ENCODE data around the gene GRK7.

The GRK7 gene

DNA sequence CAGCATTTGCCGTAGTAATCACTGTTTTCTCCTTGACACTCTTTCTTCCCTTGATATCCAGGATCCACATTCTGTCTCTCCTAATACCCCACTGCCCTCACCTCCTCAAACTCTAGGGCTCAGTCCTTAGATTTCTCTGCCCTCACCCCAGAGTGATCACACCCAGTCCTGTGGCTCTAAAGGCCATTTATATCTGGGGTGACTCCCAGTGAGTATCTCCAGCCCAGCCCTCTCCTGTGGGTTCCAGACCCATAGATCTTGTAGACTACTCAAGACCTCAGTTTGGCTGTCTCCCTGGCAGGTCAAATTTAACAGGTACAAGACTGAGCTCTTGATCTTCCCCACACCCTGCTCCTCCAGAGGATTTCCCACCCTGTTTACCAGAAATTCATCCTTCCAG, 1.3 kb downstream of the GRK7 start:
- Histone ChIP-seq H3K4ac (ENCODE audit: low read depth in 1 of 2, low read length in 2 of 2) (peak overlapping the region in 1 of 2 experiments; percentile 61), H3K79me1 (replicated peaks; ENCODE audit: low read length, poor library complexity, severe bottlenecking) (no peaks in the 10 kb centered on the region), H2BK15ac (ENCODE audit: low read depth, poor library complexity, severe bottlenecking) (no peak overlapping the region), H4K91ac (ENCODE audit: low read length) (no peak overlapping the region), H3K4me3 (ENCODE audit: insufficient read depth in 1 of 2, low read depth in 1 of 2, low read length in 2 of 2) (no peak overlapping the region), H2AK5ac (ENCODE audit: low read length, severe bottlenecking) (no peak overlapping the region), H2BK12ac (ENCODE audit: low read length in 2 of 2) (peak overlapping the region in 1 of 2 experiments; percentile 78), H3K18ac (ENCODE audit: low read depth in 1 of 2, low read length in 2 of 2) (no peak overlapping the region), H3K4me1 (ENCODE audit: control insufficient read depth, insufficient read depth, low read depth, low read length) (peaks cover under 1% of the 10 kb centered on the region), H3K14ac (ENCODE audit: low read length in 2 of 2) (no peak overlapping the region), H3K23ac (ENCODE audit: low read length in 2 of 2) (no peak overlapping the region), H3K36me3 (ENCODE audit: control insufficient read depth in 1 of 2, insufficient read depth in 2 of 2, low read depth in 1 of 2, low read length in 2 of 2) (no peaks in the 10 kb centered on the region), H2AFZ (ENCODE audit: low read depth, low read length) (no peak overlapping the region), H2BK120ac (ENCODE audit: low read depth, low read length) (peak overlapping the region; percentile 58), H3K4me2 (ENCODE audit: low read length, poor library complexity, severe bottlenecking) (no peak overlapping the region), H3K27me3 (ENCODE audit: control insufficient read depth in 1 of 2, insufficient read depth in 1 of 2, low read length in 2 of 2) (no peaks in the 10 kb centered on the region), H3K9me3 (ENCODE audit: control insufficient read depth, low read length) (no peaks in the 10 kb centered on the region), H2BK5ac (ENCODE audit: low read depth, low read length, poor library complexity, severe bottlenecking) (no peak overlapping the region), H4K8ac (ENCODE audit: low read length) (peak overlapping the region; percentile 71), H3K27ac (ENCODE audit: low read length, poor library complexity, severe bottlenecking) (no peak overlapping the region), H3K9ac (ENCODE audit: low read length) (no peak overlapping the region)
- DNase-seq = no peak
- WGBS = 92% methylated on average over 1 of the region's 1 CpG

DNA sequence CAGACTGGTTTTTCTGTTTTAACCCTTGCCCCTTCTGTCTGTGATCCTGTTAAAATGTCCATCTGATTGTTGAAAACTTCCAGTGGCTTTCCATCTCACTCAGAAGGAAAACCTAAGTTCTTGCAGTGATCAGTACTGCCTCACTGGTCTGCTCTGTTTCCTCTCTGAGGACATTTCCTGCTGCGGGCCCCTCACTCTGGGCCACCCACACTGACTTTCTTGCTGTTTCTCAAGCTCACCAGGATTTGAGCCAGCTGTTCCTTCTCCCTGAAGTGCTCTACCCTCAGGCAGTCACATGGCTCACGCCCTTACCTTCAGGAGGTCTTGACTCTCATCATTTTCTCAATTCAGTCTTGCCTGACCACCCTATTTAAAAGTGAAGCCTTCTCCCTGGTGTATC, 1.8 kb downstream of the GRK7 start:
- peak overlapping the region; percentile 71 for H4K8ac ChIP-seq (ENCODE audit: low read length)
- H3K36me3 ChIP-seq (ENCODE audit: control insufficient read depth in 1 of 2, insufficient read depth in 2 of 2, low read depth in 1 of 2, low read length in 2 of 2) = no peaks in the 10 kb centered on the region
- no peak overlapping the region for H3K14ac ChIP-seq (ENCODE audit: low read length in 2 of 2)
- H3K9ac ChIP-seq (ENCODE audit: low read length) = no peak overlapping the region
- peak overlapping the region; percentile 50 for H4K91ac ChIP-seq (ENCODE audit: low read length)
- H2BK15ac ChIP-seq (ENCODE audit: low read depth, poor library complexity, severe bottlenecking) = no peak overlapping the region
- no peak overlapping the region for H3K27ac ChIP-seq (ENCODE audit: low read length, poor library complexity, severe bottlenecking)
- H3K4me3 ChIP-seq (ENCODE audit: insufficient read depth in 1 of 2, low read depth in 1 of 2, low read length in 2 of 2) = no peak overlapping the region
- no peak overlapping the region for H3K18ac ChIP-seq (ENCODE audit: low read depth in 1 of 2, low read length in 2 of 2)
- H3K4me2 ChIP-seq (ENCODE audit: low read length, poor library complexity, severe bottlenecking) = no peak overlapping the region
- H3K27me3 ChIP-seq (ENCODE audit: control insufficient read depth in 1 of 2, insufficient read depth in 1 of 2, low read length in 2 of 2) = no peaks in the 10 kb centered on the region
- peak overlapping the region in 1 of 2 experiments; percentile 11 for H2BK12ac ChIP-seq (ENCODE audit: low read length in 2 of 2)
- peaks cover 2% of the 10 kb centered on the region for H3K4me1 ChIP-seq (ENCODE audit: control insufficient read depth, insufficient read depth, low read depth, low read length)
- peak overlapping the region in 1 of 2 experiments; percentile 60 for H3K4ac ChIP-seq (ENCODE audit: low read depth in 1 of 2, low read length in 2 of 2)
- peak; percentile 51 for DNase-seq
- no peak overlapping the region for H2BK5ac ChIP-seq (ENCODE audit: low read depth, low read length, poor library complexity, severe bottlenecking)
- no peaks in the 10 kb centered on the region for H3K79me1 ChIP-seq (replicated peaks; ENCODE audit: low read length, poor library complexity, severe bottlenecking)
- no peaks in the 10 kb centered on the region for H3K9me3 ChIP-seq (ENCODE audit: control insufficient read depth, low read length)
- no peak overlapping the region for H2AFZ ChIP-seq (ENCODE audit: low read depth, low read length)
- no peak overlapping the region for H2AK5ac ChIP-seq (ENCODE audit: low read length, severe bottlenecking)
- 44% methylated on average over 2 of the region's 2 CpGs for WGBS
- no peak overlapping the region for H2BK120ac ChIP-seq (ENCODE audit: low read depth, low read length)
- H3K23ac ChIP-seq (ENCODE audit: low read length in 2 of 2) = no peak overlapping the region

DNA sequence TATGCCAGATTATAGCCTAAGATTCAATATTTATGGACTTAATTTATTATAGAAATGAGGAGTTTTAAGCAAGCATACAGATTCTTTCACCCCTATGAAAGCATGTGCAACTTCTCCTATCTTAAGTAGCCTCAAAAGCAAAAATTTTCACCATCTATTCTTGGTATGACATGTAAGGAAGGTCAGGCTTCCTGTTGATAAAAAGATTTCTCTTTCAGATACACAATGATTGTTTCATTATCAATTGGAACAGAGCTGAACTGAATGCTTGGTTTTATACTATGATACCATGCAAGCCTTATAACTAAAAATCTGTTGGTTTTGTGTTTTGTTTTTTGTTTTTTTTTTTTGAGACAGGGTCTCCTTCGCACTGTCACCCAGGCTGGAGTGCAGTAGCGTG, 3.9 kb downstream of the GRK7 start:
- H3K14ac ChIP-seq (ENCODE audit: low read length in 2 of 2) = no peak overlapping the region
- no peak overlapping the region for H2BK5ac ChIP-seq (ENCODE audit: low read depth, low read length, poor library complexity, severe bottlenecking)
- H4K8ac ChIP-seq (ENCODE audit: low read length) = no peak overlapping the region
- H2BK12ac ChIP-seq (ENCODE audit: low read length in 2 of 2) = no peak overlapping the region
- H2AK5ac ChIP-seq (ENCODE audit: low read length, severe bottlenecking) = no peak overlapping the region
- H3K27me3 ChIP-seq (ENCODE audit: control insufficient read depth in 1 of 2, insufficient read depth in 1 of 2, low read length in 2 of 2) = no peaks in the 10 kb centered on the region
- no CpG with 5 or more reads among the region's 2 CpGs for WGBS
- no peaks in the 10 kb centered on the region for H3K79me1 ChIP-seq (replicated peaks; ENCODE audit: low read length, poor library complexity, severe bottlenecking)
- no peak overlapping the region for H3K23ac ChIP-seq (ENCODE audit: low read length in 2 of 2)
- no peak for DNase-seq
- no peak overlapping the region for H3K4me2 ChIP-seq (ENCODE audit: low read length, poor library complexity, severe bottlenecking)
- H3K9me3 ChIP-seq (ENCODE audit: control insufficient read depth, low read length) = no peaks in the 10 kb centered on the region
- H4K91ac ChIP-seq (ENCODE audit: low read length) = no peak overlapping the region
- H2AFZ ChIP-seq (ENCODE audit: low read depth, low read length) = no peak overlapping the region
- H2BK15ac ChIP-seq (ENCODE audit: low read depth, poor library complexity, severe bottlenecking) = no peak overlapping the region
- H3K27ac ChIP-seq (ENCODE audit: low read length, poor library complexity, severe bottlenecking) = no peak overlapping the region
- H3K4me3 ChIP-seq (ENCODE audit: insufficient read depth in 1 of 2, low read depth in 1 of 2, low read length in 2 of 2) = no peak overlapping the region
- H2BK120ac ChIP-seq (ENCODE audit: low read depth, low read length) = no peak overlapping the region
- no peak overlapping the region for H3K9ac ChIP-seq (ENCODE audit: low read length)
- peaks cover 2% of the 10 kb centered on the region for H3K4me1 ChIP-seq (ENCODE audit: control insufficient read depth, insufficient read depth, low read depth, low read length)
- no peak overlapping the region for H3K18ac ChIP-seq (ENCODE audit: low read depth in 1 of 2, low read length in 2 of 2)
- no peaks in the 10 kb centered on the region for H3K36me3 ChIP-seq (ENCODE audit: control insufficient read depth in 1 of 2, insufficient read depth in 2 of 2, low read depth in 1 of 2, low read length in 2 of 2)
- H3K4ac ChIP-seq (ENCODE audit: low read depth in 1 of 2, low read length in 2 of 2) = no peak overlapping the region

DNA sequence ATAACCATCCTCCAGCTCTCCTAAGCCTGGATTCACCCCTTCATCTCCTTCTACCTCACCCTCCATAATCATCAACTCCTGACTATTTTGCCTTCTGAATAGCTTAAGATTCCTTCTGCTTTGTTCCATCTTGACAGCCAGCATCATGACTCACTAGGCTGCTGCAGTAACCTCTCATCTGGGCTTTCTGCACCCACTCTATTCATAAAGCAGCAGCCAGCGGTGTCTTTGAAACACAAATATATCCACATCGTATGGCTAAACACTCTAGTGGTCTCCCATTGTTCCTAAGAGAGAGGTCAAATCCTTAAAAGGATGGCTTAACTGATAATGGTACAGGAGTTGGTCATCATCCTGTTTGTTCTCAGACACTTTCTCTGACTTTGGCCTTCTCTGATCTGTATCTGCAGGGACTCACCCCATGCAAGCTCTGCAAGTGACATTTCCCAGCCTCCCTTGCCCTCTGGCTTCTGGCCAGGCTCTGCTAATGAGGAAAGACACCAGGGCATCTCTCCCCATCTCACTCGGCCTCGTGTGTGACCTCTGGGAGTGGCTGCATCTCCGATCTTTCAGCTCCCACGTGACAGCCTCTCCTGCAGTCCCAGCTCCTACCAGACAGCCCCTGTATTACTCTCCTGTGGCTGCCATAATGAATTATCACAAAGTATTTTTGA, 6.2 kb downstream of the GRK7 start:
- no peak overlapping the region for H2BK120ac ChIP-seq (ENCODE audit: low read depth, low read length)
- no peak overlapping the region for H3K4me3 ChIP-seq (ENCODE audit: insufficient read depth in 1 of 2, low read depth in 1 of 2, low read length in 2 of 2)
- H2BK5ac ChIP-seq (ENCODE audit: low read depth, low read length, poor library complexity, severe bottlenecking) = no peak overlapping the region
- no peak overlapping the region for H2BK15ac ChIP-seq (ENCODE audit: low read depth, poor library complexity, severe bottlenecking)
- H2BK12ac ChIP-seq (ENCODE audit: low read length in 2 of 2) = no peak overlapping the region
- no peak overlapping the region for H2AK5ac ChIP-seq (ENCODE audit: low read length, severe bottlenecking)
- 26% methylated on average over 5 of the region's 6 CpGs for WGBS
- H4K8ac ChIP-seq (ENCODE audit: low read length) = no peak overlapping the region
- no peaks in the 10 kb centered on the region for H3K79me1 ChIP-seq (replicated peaks; ENCODE audit: low read length, poor library complexity, severe bottlenecking)
- H3K9me3 ChIP-seq (ENCODE audit: control insufficient read depth, low read length) = no peaks in the 10 kb centered on the region
- no peak overlapping the region for H3K9ac ChIP-seq (ENCODE audit: low read length)
- no peaks in the 10 kb centered on the region for H3K36me3 ChIP-seq (ENCODE audit: control insufficient read depth in 1 of 2, insufficient read depth in 2 of 2, low read depth in 1 of 2, low read length in 2 of 2)
- H3K4ac ChIP-seq (ENCODE audit: low read depth in 1 of 2, low read length in 2 of 2) = no peak overlapping the region
- H3K18ac ChIP-seq (ENCODE audit: low read depth in 1 of 2, low read length in 2 of 2) = peak overlapping the region in 1 of 2 experiments; percentile 1
- H3K23ac ChIP-seq (ENCODE audit: low read length in 2 of 2) = no peak overlapping the region
- no peak overlapping the region for H3K27ac ChIP-seq (ENCODE audit: low read length, poor library complexity, severe bottlenecking)
- no peaks in the 10 kb centered on the region for H3K27me3 ChIP-seq (ENCODE audit: control insufficient read depth in 1 of 2, insufficient read depth in 1 of 2, low read length in 2 of 2)
- no peak overlapping the region for H3K4me2 ChIP-seq (ENCODE audit: low read length, poor library complexity, severe bottlenecking)
- no peak overlapping the region for H4K91ac ChIP-seq (ENCODE audit: low read length)
- DNase-seq = peak; percentile 34
- no peak overlapping the region for H3K14ac ChIP-seq (ENCODE audit: low read length in 2 of 2)
- H3K4me1 ChIP-seq (ENCODE audit: control insufficient read depth, insufficient read depth, low read depth, low read length) = peaks cover 2% of the 10 kb centered on the region
- H2AFZ ChIP-seq (ENCODE audit: low read depth, low read length) = no peak overlapping the region

Data from mesenchymal stem cell (in vitro differentiated cells and primary cell).